HG02610 (cell line): ENCODE measurements around the gene PRPF38A.

ENCODE experiments used
- ATAC-seq: cut with Tn5 transposase; IDR thresholded peaks from one replicate; pipeline ENCODE4 v1.9.1; 2021; ENCODE audit warnings: mild to moderate bottlenecking, moderate library complexity; ENCODE audit not compliant: unreplicated experiment

The PRPF38A gene

DNA sequence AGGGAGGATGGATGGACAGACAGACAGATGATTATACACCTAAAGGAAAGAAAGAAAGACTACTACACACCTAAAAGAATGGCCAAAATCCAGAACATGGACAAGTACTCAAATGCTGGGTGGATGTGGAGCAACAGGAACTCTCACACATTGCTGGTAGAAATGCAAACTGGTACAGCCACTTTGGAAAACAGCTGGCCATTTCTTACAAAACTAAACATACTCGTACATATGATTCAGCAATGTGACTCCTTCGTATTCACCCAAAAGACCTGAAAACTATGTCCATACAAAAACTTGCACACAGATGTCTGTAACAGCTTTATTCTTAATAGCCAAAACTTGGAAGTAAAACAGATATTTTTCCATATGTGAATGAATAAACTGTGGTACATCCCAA, 51.3 kb downstream of the PRPF38A start:
- ATAC-seq, result no peak

DNA sequence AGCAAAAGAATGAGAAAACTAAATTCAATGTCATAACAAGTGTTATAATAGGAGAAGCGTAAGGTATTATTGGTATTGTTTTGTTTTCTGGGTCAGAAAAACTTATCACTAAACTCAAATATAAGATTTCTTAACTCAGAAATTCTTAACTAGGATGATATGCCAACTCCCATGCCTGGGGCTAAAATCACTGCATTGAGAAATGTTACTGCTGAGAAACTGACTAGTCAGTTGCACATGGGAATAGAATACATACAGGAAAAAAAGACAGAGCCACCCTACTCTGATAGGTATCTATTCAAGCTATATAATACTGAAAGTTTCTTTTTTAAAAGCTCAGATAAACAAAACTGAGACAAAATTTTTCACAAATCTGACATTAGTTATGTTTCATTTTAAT, 56.3 kb downstream of the PRPF38A start:
- ATAC-seq, result no peak

DNA sequence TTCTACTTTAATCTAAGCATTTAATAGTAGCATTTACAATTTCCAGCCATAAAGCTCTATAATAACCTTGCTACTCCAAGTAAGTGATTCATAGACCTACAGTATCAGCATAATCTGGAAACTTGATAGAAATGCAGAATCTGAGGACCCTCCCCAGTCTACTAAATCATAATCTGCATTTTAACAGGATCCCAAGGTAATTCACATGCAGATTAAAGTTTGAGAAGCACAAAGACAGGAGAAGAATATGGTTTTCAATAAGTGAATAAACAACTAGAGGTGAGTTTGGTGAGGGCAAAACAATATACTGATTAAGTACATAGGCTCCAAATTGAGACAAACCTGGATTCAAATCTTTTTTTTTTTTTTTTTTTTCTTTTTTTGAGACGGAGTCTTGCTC, 57.4 kb downstream of the PRPF38A start:
- no peak for ATAC-seq

DNA sequence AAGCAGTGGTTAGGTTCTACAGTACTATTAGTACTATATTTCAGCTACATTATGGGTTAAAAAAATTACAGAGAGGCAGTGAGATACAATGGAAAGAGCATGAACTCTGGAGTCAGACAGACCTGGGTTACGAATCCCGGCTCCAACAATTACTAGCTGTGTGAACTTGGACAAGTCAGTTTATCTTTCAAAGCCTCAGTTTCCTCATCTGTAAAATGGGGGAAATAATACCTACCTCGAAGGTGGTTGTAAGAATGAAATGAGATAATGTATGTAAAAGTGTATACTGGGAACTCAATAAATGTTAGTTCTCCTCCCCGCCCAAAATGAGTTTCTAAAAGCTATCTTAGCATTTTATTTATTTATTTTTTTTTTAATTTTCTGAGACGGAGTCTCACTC, 59.5 kb downstream of the PRPF38A start:
- ATAC-seq, result no peak

DNA sequence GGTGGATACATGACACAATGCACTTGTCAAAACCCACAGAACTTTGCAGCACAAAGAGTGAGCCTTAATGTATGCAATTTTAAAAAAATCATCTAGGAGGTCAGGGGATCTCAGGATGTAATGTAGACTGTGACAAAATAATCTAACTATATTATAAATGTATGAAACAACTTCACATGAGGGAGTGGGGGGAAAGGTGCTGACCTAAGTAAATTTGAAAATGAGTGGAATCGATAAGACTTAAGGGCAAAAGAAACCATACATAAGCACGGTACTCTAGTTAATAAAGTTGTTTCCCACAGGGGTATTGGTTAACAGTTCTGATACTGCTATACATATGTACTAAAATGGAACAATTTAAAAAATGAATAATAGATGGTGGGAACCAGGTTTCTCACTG, 64.7 kb downstream of the PRPF38A start:
- ATAC-seq, result no peak
